GM12875 (cell line): ENCODE data around the gene SGTA.
A peak's percentile ranks its signal among the peaks of the same experiment; 100 is the strongest.

ENCODE experiments used
- H3K4me3 ChIP-seq: one replicate; pipeline ENCODE4 v1.5.1; 2011; ENCODE audit warnings: low read depth, low read length, control low read depth
- TF ChIP-seq, protein P1 (sequence below): IDR thresholded peaks from 2 replicates; pipeline ENCODE4 v1.5.1; 2011; ENCODE audit warnings: low read depth, mild to moderate bottlenecking, control low read depth, inconsistent platforms, low read length, moderate library complexity, borderline replicate concordance; ENCODE audit not compliant: insufficient read depth

Gene SGTA

GRCh38 chr19:2722541-2723344 lies 60.3 kb downstream of the SGTA start:
- H3K4me3 ChIP-seq: no peak overlapping the region
- TF ChIP-seq, protein P1, sequence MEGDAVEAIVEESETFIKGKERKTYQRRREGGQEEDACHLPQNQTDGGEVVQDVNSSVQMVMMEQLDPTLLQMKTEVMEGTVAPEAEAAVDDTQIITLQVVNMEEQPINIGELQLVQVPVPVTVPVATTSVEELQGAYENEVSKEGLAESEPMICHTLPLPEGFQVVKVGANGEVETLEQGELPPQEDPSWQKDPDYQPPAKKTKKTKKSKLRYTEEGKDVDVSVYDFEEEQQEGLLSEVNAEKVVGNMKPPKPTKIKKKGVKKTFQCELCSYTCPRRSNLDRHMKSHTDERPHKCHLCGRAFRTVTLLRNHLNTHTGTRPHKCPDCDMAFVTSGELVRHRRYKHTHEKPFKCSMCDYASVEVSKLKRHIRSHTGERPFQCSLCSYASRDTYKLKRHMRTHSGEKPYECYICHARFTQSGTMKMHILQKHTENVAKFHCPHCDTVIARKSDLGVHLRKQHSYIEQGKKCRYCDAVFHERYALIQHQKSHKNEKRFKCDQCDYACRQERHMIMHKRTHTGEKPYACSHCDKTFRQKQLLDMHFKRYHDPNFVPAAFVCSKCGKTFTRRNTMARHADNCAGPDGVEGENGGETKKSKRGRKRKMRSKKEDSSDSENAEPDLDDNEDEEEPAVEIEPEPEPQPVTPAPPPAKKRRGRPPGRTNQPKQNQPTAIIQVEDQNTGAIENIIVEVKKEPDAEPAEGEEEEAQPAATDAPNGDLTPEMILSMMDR: no peak

DNA sequence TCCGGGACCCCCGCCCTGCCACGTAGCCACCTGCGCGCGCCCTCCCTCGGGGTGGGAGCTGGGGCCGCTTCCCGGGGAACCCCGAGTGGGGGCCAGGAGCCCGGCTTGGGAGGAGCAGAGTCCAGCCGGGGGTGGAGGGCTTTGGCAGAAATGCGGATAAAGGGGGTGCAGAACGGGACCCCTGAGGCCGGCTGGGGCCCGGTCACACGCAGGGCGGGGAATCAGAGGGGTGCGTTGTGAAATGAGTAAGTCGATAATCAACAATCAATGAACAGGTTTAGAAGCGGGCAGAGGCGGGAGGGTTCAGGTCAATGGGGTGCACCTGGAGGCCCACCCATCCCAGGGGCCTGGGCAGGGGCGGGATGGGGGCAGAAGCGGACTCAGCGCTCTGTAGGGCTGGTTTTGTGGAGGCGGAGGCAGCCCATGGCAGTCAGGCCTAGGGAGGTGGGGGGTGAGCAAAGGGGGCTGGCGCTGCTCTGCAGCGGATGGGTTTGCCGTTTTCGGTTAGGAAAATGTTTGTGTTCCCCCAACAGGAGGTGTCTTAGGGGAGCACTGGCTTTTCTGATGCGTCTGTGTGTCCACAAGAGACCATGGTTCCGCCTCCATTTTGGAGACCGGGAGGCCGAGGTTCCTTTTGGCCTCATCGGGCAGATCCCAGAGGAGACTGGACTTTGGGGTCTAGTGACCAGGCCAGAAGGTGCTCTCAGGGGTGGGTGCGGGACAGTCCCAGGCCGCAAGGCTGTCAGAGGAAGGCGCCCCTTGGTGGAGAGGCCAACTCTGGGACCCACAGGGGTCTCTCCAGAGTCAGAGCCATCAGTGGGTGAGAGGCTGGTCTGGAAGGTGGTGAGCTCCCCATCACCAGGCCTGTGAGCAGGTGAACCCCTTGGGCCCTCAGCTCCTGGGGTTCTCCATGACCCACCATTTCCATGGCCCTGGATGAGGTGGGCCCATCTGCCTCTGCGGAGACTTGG lies 61.2 kb downstream of the SGTA start:
- TF ChIP-seq, protein P1: no peak
- H3K4me3 ChIP-seq: peak overlapping the region; percentile 23

GRCh38 chr19:2720777-2721569 lies 62.1 kb downstream of the SGTA start, which contains the start of gene DIRAS1:
TSS of gene DIRAS1 (minus strand) at chr19:2721372. CDS start at chr19:2717806, 3,566 bp downstream.
- H3K4me3 ChIP-seq: peak within 1 kb of the TSS; percentile 23
- TF ChIP-seq, protein P1: no peak

DNA sequence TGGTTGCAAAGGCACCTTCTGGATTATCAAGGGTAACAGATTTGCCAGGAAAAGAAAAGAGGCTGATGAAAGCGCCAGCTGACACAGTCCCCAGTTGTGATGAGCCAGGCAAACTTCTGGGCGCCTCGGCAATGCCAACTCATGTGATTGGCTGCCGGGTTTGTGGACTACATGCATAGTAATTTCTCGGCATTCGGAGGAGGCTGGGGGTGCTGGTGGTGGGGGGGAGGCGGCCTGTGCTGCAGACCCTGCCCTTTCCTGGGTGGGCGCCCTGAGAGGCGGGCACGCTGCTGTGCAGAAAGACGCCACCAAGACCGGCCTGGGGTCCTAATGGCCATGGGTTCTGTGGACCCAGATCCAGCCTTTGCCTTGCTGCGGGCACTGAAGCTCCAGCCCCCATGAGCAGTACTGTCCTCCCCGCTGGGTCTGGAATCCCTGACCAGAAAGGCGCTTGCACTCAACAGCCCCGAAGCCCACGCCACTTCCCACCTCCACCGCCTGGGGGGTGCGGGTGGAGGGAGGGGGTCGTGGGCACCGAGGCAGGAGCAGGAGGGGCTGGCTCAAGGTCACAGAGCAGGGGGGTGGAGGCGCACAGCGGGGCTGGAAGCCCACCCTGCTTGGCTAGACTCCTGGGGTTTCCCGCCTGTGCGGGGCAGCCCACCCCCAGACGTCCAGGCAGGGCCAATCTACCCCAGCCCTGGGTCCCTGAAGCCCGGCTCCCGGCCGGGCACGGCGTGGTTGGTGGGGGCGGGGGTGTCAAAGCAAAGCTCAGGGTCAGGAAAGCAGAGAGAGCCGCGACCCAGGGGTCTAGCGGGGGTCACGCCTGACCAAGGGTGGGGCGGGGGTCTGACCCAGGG lies 62.9 kb downstream of the SGTA start:
- H3K4me3 ChIP-seq: peak overlapping the region; percentile 15
- TF ChIP-seq, protein P1: no peak

GRCh38 chr19:2719232-2719735 lies 63.8 kb downstream of the SGTA start:
- no peak overlapping the region for H3K4me3 ChIP-seq
- TF ChIP-seq, protein P1: no peak
